Left ventricle myocardium inferior (tissue), 1 donor: ENCODE measurements around the gene C10orf90. TPM values are rescaled to one million over a fixed set of nuclear protein-coding genes. Genes with fewer than 3 reads are reported as not detected.

ENCODE experiments used
- DNase-seq: peaks from one replicate; pipeline ENCODE4 v3.0.0-alpha.2; 2020
- H3K27ac ChIP-seq: fragments of 200-600 bp; replicated peaks from 2 replicates; pipeline ENCODE4 v1.8.0; 2021
- H3K27me3 ChIP-seq: fragments of 200-600 bp; 2 replicates; pipeline ENCODE4 v1.8.0; 2021; ENCODE audit warnings: low read depth
- H3K36me3 ChIP-seq: fragments of 200-600 bp; 2 replicates; pipeline ENCODE4 v1.8.0; 2021
- H3K4me1 ChIP-seq: fragments of 200-600 bp; 2 replicates; pipeline ENCODE4 v1.8.0; 2021
- H3K4me3 ChIP-seq: fragments of 200-600 bp; 2 replicates; pipeline ENCODE4 v1.8.0; 2021; ENCODE audit warnings: mild to moderate bottlenecking, moderate library complexity
- H3K9me3 ChIP-seq: fragments of 200-600 bp; replicated peaks from 2 replicates; pipeline ENCODE4 v1.8.0; 2021
- intact Hi-C: fragments of 100-400 bp; cut with micrococcal nuclease; formaldehyde crosslinking; loops from one replicate; pipeline ENCODE4 v1.11.0; 2022
- total RNA-seq: library from RNA; stranded (reverse); fragmentation: NEBNext Ultra II Directional; extraction: Animal tissue kit (Norgen Biotek cat#: 25700); gene quantifications from one replicate; pipeline ENCODE4 v1.2.1, GENCODE V29; 2021
- TF ChIP-seq, protein P1 (sequence below): fragments of 200-600 bp; IDR thresholded peaks from 2 replicates; pipeline ENCODE4 v1.8.0; 2021; ENCODE audit warnings: antibody characterized with exemption, mild to moderate bottlenecking, borderline replicate concordance
- donor health status: DM: no; HTN: yes; CAD: no; lungs with severe emphysema.

Gene C10orf90
- total RNA-seq, 1 donor from 2014 or later = not detected

DNA sequence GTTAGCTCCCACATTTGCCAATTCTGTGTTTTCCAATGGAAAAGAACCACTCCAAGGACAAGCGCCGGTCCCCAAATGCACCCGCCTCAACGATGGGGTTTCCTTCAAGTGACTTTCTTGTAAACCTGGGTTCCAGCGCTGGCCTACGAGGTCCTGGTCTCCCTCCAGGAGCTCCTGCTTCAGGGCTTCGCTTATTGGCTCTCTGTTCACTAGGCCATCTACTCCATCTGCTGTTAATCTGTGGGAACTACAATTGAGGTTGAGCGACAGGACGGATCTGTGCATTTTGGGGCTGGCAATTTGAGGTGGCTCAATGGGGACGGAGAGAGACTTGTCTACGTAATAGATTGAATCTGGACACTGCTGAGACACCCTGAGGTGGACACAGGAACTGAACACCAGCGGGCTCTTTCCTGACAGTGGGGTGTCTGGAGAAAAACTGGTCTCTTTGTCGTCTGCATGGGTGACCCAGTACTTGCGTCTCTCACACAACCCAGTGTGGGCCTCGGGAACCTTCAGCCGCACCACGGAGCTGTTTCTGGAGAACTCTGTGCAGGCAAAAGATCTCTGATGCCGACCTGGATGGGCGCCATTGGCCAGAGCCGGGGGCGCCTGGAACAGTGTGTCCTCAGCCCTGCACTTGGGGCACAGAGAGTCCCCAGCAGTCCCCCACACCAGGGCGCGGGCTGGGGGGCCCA, 166.3 kb downstream of the C10orf90 start:
- peaks cover 33% of the 10 kb centered on the region for H3K27me3 ChIP-seq
- H3K36me3 ChIP-seq = no peaks in the 10 kb centered on the region
- H3K9me3 ChIP-seq = no peaks in the 10 kb centered on the region
- H3K4me1 ChIP-seq = no peaks in the 10 kb centered on the region
- peak; percentile 16 for DNase-seq
- TF ChIP-seq, protein P1, sequence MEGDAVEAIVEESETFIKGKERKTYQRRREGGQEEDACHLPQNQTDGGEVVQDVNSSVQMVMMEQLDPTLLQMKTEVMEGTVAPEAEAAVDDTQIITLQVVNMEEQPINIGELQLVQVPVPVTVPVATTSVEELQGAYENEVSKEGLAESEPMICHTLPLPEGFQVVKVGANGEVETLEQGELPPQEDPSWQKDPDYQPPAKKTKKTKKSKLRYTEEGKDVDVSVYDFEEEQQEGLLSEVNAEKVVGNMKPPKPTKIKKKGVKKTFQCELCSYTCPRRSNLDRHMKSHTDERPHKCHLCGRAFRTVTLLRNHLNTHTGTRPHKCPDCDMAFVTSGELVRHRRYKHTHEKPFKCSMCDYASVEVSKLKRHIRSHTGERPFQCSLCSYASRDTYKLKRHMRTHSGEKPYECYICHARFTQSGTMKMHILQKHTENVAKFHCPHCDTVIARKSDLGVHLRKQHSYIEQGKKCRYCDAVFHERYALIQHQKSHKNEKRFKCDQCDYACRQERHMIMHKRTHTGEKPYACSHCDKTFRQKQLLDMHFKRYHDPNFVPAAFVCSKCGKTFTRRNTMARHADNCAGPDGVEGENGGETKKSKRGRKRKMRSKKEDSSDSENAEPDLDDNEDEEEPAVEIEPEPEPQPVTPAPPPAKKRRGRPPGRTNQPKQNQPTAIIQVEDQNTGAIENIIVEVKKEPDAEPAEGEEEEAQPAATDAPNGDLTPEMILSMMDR = peak; percentile 77
- no peak overlapping the region for H3K4me3 ChIP-seq
- intact Hi-C loops = no loop called here
- H3K27ac ChIP-seq = no peak overlapping the region

DNA sequence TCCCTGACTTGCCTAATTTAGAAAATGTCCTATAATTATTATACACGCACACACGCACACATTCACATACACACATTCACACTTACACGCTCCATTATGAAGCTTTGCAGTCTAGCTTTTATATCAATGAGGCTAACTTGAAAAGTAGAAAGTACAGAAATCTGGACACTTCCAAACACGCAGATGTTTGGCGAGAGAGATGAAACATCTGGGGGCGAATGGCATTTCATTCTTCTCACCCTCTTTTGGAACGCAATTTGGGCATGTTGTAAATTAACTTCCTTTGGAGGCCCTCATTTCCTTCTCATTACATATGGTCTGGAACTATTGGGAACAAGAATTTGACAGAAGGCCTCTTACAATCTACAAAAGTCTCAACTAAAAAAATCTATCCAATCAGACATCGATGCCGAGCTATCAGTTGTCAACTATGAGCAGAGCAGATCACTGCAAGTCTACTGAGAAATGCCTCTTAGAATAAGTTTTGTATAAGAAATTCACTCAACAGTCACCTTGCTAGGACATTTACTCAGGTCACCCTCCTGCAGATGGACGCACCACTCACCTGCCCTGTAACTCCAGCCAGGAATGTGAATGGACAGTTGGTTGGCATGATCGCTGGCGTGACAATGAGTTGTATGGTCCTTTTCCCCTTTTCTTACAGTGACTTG, 167.0 kb downstream of the C10orf90 start:
- intact Hi-C loops = no loop called here
- peaks cover 33% of the 10 kb centered on the region for H3K27me3 ChIP-seq
- H3K36me3 ChIP-seq = no peaks in the 10 kb centered on the region
- H3K9me3 ChIP-seq = no peaks in the 10 kb centered on the region
- H3K27ac ChIP-seq = no peak overlapping the region
- no peak overlapping the region for H3K4me3 ChIP-seq
- TF ChIP-seq, protein P1 = no peak
- DNase-seq = no peak
- no peaks in the 10 kb centered on the region for H3K4me1 ChIP-seq

DNA sequence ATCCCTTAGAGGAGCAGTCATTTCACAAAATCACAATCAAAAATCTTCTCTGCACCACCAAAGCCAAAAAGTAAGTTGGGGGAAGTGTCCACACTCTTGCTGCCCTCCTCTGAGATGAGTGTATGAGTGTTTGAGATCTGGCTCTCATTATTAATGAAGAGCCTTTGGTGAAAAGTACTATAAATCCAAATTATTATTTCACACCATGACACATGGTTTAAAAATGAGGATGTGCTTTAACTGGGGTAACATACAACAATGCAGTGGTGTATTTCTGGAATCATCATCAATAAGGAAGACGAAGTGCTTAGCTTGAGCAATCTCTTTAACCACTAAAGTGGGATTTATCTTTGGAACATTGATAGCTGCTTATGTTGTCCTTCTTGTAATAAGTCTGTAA, 168.1 kb downstream of the C10orf90 start:
- H3K27me3 ChIP-seq = peaks cover 33% of the 10 kb centered on the region
- no peak overlapping the region for H3K27ac ChIP-seq
- no peaks in the 10 kb centered on the region for H3K36me3 ChIP-seq
- no peaks in the 10 kb centered on the region for H3K9me3 ChIP-seq
- TF ChIP-seq, protein P1 = no peak
- H3K4me3 ChIP-seq = no peak overlapping the region
- no peak for DNase-seq
- intact Hi-C loops = no loop called here
- H3K4me1 ChIP-seq = no peaks in the 10 kb centered on the region

DNA sequence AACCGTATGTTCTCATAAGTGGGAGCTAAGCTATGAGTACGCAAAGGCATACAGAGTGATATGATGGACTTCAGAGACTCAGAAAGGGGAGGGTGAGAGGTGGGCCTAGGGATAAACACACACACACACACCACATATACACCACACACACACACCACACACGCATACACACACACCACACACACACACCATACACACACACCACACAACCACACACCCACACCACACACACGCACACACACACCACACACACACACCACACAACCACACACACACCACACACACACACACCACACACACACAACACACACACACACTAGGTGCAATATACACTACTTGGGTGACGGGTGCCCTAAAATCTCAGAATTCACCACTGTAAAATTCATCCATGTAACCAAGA, 168.7 kb downstream of the C10orf90 start:
- TF ChIP-seq, protein P1 = no peak
- peaks cover 33% of the 10 kb centered on the region for H3K27me3 ChIP-seq
- H3K4me1 ChIP-seq = no peaks in the 10 kb centered on the region
- H3K36me3 ChIP-seq = no peaks in the 10 kb centered on the region
- H3K27ac ChIP-seq = no peak overlapping the region
- H3K4me3 ChIP-seq = no peak overlapping the region
- intact Hi-C loops = no loop called here
- no peaks in the 10 kb centered on the region for H3K9me3 ChIP-seq
- DNase-seq = no peak

DNA sequence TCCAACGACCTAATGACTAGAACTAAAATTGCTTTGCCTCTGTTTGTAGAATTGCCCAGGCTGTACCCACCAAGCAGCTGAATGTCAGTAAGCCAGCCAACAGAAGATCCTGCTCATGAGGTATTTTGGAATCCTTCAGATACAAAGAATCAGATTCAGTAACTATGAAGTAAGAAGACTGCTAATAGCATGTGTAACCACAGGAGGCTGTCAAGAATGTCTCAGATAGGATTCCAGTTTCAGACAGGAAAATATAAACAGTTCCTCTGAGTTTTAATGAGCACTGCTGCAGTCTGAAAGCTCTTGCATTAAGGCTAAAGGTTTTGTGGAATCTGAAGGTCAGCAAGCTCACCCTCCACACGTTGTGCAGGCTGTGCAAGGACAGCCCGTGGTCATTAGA, 169.6 kb downstream of the C10orf90 start:
- H3K4me3 ChIP-seq = no peak overlapping the region
- no peaks in the 10 kb centered on the region for H3K4me1 ChIP-seq
- DNase-seq = no peak
- TF ChIP-seq, protein P1 = no peak
- no peaks in the 10 kb centered on the region for H3K9me3 ChIP-seq
- intact Hi-C loops = no loop called here
- H3K36me3 ChIP-seq = no peaks in the 10 kb centered on the region
- no peak overlapping the region for H3K27ac ChIP-seq
- peaks cover 24% of the 10 kb centered on the region for H3K27me3 ChIP-seq
